H54 (cell line): ENCODE data around the gene LRRC43.

Source experiments
- DNase-seq: peaks from one replicate; pipeline ENCODE4 v3.0.0; 2011; ENCODE audit warnings: low spot score, mixed read lengths; ENCODE audit not compliant: insufficient read length
- FAIRE-seq: peaks from 3 replicates; lab custom pipeline; 2011; peaks lifted over from hg19 to GRCh38; lab: Jason Lieb, UNC
- POLR2A ChIP-seq: IDR thresholded peaks from 2 replicates; pipeline ENCODE4 v1.6.1; 2011; ENCODE audit warnings: low read depth, mild to moderate bottlenecking, low read length

The LRRC43 gene

DNA sequence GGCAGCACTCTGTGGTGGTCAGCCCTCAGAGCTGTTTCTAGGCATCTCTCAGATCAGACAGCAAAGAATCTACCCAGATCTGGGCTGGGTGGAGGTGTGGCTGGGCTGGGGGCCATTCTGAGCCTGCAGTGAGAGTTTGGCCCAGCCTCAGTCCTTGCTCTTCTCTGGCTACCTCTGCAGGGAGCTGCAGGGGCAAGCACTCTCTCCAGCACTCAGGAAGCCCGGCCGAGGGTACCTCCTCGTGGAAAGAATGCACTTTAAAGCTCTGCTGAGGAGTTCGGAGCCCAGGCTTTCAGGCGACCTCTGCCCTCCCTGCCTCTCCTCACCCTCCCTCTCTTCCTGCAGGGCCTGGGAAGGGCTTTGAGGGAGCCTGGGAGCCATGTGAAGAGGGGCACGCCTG, 40.1 kb upstream of the LRRC43 start:
- TF ChIP-seq POLR2A: no peak

DNA sequence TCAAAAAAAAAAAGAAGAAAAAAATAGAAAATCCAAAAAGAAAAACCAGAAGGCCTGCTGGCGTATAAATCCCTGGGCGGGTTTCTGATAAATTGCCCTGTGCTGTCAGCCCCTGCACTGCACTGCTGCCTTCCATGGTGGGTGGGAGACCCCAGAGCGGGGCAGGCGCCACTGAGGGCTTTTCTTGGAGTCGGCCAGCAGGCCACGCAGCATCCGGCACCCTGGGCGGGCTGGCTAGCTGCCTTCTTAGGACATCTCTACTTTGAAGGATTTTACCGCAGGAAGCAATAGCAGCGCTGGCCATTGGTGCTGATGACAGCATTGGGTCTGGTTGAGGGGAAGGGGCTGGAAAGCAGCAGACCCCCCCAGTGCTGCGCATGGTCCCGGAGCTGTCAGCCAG, 38.0 kb upstream of the LRRC43 start:
- no peak for TF ChIP-seq POLR2A
- DNase-seq (no peak), FAIRE-seq (no peak)

More for the DNA sequence above, 40.1 kb upstream of the LRRC43 start:
- no peak for DNase-seq
- FAIRE-seq: no peak

DNA sequence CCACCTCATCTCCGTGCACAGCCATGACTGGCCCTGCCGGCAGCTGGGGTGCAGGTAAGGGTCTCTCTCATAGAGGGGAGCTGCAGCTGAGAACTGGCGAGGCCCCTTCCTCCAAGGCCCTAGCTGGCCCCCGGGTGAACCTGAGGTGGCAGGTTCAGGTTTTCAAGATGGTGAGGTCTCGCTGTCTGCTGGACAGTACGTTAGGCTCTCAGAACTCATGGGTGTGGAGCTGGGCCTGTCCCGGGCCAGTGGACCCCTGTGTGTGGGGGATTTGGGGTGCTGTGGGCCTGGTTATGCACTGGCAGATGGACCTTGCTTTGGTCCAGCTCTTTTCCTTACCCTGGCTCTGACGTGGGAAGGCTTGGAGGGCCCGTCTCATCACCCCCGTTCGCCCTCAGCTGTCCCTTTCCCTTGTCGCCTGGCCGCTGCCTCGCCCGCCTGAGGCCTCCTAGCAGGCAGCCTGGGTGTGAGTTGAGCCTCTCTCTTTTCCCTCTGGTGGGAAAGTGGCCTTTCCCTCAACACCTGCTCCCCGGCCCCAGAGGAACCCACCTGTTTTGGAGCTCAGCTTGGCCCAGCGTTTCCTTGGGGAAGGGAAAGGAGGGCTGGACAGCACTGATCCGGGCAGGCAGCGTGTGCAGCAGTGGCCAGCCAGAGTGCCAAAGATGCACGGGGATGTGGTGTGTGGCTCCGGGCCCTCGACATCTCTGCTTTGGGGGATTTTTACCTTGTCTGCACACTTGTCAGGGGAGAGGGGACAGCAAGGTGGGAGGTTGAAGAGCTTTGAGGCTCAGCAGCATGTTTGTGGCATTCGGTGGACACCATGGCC, 37.2 kb upstream of the LRRC43 start:
- FAIRE-seq (no peak), DNase-seq (no peak)
- TF ChIP-seq POLR2A: no peak

DNA sequence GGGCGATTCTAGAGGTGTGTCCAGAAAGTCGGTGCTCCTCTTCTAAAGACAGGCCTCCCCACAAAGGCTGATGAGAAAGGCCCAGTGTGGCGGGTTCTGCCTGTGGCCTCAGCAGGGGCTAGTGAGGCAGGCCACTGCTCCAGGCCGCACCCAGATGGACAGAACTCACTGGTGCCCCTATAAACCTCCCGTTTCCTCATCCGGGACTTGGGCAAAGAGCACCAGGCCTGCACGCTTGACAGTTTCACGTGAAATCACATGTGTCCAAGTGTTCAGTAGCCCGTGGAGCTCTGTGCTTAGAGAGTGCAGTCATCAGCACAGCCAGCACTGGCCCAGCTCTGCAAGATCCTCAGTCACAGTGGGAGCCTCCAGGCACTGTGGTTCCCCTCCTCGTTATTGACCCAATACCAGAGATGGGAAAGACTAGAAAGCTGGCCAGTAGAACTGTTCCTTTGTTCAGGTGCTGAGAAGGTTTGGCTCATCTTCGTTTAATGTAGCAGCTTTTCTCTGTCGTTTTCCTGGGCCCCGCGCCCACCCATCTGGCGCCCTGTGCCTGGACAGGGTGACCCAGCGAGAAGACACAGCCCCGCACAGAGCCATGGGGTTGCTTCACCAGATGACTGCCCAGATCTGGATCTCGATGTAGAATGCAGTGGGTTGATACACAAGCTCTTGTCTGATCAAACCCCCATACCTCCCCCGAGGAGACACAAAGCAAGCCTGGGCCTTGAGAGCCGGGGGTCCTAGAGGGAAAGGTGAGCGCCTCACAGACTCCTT, 35.2 kb upstream of the LRRC43 start:
- no peak for FAIRE-seq
- no peak for TF ChIP-seq POLR2A
- DNase-seq: no peak

DNA sequence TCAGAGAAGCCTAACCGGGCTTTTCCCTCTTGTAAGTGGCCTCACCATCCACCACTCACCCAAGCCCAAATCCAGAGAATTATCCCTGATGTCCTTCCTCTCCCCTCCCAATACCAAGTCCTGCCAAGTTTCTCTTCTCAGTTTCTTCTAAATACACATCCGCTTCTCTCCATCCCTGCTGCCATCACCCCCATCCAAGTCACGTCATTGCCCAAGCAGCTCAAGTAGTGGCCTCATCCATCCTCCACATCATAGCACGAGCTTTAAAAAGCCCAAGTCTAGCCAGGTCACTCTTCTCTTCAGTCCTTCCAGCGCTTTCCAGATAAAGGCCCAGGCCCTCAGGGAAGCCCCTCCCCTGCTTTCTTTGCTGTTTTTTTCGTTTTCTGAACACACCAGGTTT, 34.3 kb upstream of the LRRC43 start:
- TF ChIP-seq POLR2A: no peak
- no peak for DNase-seq
- no peak for FAIRE-seq

DNA sequence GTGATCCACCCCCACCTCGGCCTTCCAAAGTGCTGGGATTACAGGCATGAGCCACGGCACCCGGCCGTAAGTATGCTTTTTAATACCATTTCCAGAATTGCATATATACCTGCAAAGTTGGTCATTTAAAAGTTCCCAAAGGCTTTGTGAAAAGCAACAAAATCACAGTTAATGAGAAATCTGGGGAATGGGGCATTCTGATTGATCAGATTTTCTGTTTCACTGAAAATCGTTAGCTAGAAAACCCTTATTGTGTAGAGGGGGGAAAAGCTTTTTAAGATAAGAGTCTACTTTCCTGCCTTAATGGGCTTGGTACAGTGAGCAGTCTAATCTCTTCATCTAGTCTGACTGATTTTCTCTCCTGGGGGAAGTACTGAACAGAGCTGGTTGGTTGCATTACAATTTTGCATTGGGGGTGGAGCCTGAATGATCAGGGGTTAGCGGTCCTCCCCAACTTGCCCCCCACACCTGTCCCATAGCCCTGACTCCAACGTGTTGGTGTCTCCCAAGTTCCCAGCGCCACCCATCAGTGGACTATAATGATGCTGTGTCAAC, 32.7 kb upstream of the LRRC43 start:
- TF ChIP-seq POLR2A: no peak
- FAIRE-seq (no peak), DNase-seq (no peak)

DNA sequence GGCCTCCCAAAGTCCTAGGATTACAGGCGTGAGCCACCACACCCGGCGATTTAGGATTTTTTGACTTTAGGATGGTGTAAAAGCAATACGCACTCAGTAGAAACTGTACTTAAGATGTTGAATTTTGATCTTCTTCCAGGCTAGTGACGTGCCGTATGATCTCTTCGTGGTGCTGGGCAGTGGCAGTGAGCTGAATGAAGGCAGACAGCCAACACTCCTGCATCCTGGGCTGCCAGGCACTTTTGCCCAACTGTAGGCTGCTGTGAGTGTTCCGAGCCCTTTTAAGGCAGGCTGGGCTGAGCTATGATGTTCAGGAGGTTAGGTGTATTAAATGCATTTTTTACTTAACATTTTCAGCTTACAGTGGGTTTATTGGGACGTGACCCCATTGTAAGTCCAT, 30.2 kb upstream of the LRRC43 start:
- FAIRE-seq (no peak), DNase-seq (no peak)
- no peak for TF ChIP-seq POLR2A

DNA sequence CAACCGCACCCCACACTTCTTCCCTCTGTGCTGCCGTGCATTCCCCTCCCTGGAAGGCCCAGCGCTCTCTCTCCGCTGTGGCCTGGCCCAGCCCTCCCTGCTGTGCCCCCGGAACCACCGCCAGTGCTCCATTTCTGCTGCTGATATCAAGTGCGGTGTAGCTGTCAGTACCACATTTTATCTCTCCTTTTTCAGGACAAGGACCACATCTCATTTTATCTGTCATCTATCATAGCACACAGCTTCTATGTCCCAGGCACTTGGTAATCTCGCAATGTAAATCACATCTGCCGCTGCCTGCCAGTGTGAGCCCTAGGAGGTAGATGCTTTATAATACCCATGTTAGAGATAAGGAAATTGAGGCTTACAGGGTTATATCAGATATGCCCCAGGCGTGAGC, 27.2 kb upstream of the LRRC43 start:
- no peak for TF ChIP-seq POLR2A
- FAIRE-seq: no peak
- no peak for DNase-seq

DNA sequence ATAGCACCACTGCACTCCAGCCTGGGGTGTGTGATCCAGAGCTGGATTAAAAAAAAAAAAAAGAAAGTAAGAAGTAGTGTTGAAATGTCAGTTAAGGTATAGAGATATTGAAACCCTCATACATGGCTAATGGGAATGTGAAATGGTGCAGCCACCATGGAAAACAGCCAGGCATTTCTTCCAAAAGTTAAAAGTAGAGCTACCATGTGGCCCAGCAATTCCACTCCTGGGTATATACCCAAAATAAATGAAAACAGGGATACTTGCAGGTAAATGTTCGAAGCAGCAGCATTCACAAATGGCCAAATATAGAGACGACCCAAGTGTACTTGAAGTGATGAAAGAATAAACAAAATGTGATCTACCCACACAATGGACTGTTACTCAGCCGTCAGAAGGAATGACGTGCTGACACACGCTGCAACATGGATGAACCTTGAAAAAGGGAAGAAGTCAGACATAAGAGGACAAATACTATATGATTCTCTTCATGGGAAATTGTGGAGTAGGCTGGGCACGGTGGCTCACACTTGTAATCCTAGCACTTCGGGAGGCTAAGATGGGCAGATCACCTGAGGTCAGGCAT, 24.1 kb upstream of the LRRC43 start:
- no peak for FAIRE-seq
- TF ChIP-seq POLR2A: no peak
- DNase-seq: no peak

DNA sequence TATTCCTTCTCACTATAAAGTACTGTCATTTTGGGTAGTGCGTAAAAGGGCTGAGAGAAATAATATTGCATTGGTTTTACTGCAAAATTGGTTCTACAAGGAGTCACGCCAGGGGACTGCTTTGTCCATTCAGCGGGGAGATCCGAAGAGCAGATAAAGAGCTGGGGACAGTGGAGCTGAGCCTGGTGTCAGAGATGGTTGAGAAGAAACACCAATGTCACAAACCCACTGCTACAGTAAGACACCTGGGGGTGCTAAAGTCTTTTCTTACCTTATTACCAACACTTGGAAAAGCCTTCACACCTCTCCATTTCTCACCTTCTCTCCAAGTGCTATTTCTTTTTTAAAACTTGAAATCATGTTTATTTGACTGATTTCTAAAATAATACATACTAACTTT, 23.0 kb upstream of the LRRC43 start:
- FAIRE-seq (no peak), DNase-seq (no peak)
- TF ChIP-seq POLR2A: no peak

DNA sequence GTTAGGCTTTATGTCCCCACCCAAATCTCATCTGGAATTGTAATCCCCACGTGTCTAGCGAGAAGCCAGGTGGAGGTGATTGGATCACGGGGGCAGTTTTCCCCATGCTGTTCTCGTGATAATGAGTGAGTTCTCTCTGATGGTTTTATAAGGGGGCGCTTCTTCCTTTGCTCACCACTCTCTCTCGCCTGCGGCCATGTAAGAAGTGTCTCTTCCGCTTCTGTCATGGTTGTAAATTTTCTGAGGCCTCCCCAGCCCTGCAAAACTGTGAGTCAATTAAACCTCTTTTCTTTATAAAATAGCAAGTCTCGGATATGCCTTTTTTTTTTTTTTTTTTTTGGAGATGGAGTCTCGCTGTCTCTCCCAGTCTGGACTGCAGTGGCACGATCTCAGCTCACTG, 22.2 kb upstream of the LRRC43 start:
- FAIRE-seq (no peak), DNase-seq (no peak)
- TF ChIP-seq POLR2A: no peak

DNA sequence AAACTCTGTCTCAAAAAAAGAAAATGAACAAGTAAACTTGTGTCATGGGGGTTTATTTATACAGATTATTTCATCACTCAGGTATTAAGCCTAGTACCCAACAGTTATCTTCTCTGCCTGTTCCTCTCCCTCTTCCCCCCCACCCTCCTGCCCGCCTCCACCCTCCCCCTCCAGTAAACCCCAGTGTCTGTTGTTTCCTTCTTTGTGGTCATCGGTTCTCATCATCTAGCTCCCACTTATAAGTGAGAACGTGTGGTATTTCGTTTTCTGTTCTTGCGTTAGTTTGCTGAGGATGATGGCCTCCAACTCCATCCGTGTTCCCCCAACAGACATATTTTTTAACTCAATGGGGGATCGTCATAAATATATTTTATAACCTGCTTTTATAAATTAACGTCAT, 21.2 kb upstream of the LRRC43 start:
- TF ChIP-seq POLR2A: no peak
- no peak for DNase-seq
- FAIRE-seq: no peak

DNA sequence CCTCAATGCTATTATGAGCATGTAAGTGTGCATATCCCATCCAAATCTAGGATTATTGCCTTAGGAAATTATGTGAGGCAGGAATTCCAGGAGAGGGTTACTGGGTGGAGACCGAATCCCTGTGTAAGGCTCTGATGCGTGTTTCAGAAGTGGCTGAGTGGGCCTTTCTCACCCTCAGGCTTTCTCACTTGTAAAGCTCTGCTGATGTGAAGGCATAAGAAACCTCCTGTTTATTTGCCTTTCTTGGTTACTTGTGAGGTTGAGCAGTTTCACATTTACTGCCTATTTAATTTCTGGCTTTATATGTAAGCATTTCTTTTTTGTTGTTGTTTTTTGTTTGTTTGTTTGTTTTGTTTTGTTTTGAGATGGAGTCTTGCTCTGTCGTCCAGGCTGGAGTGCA, 19.9 kb upstream of the LRRC43 start:
- TF ChIP-seq POLR2A: no peak
- no peak for DNase-seq
- FAIRE-seq: no peak
